ENCODE results near the gene PHOSPHO2.
"Not testable (repeated sequence)": the region's sequence is repeated elsewhere in the genome, so short reads cannot be mapped to it uniquely, and the experiment has no call there.

GRCh38 chr2:169684712-169685111, 9.6 kb upstream of the PHOSPHO2 start:
- TF ChIP-seq CTCF (IDR thresholded peaks at IDR 0.05; ENCODE audit: low read length); EZH2 (optimal IDR thresholded peaks at IDR 0.05; ENCODE audit: low read depth, low read length); EZH2phosphoT487 (IDR thresholded peaks at IDR 0.05; ENCODE audit: low read length): not testable (repeated sequence)
